Stromal cell of bone marrow (primary cell): Measurements from ENCODE around the gene HOMER2.

Experiments used
- DNase-seq: peaks from one replicate; pipeline ENCODE4 v3.0.0-alpha.2; 2012; ENCODE audit warnings: low read depth

HOMER2 gene

DNA sequence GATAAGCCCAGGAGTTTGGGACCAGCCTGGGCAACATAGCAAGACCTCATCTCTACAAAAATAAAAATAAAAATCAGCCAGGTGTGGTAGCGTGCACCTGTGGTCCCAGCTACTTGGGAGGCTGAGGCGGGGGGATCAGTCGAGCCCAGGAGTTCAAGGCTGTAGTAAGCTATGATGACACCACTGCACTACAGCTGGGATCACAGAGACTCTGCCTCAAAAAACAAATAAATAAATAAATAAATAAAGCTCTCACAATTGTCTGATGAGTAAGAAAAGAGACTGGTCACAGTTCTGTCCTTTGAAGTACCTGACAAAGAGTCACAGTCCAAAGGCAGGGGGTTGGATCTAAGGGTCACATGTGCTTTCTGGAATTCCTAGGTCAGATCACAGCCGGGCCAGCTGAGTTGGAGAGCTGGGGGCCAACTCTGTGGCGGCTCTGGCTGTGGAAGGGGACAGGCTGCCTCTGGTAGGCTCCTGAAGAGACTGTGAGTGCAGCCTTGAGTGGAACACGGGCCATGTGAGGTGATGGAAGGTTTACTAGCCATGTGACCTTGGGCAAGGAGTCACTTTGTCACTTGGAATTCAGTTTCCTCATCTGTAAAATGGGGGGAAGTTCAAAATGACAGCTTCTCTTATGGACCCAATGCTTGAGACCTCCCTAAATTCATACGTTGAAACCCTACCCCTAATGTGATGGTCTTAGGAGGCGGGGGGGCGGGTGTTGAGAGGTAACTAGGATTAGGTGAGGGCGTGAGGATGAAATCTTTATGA is 95.9 kb downstream of the HOMER2 start:
- DNase-seq = no peak

DNA sequence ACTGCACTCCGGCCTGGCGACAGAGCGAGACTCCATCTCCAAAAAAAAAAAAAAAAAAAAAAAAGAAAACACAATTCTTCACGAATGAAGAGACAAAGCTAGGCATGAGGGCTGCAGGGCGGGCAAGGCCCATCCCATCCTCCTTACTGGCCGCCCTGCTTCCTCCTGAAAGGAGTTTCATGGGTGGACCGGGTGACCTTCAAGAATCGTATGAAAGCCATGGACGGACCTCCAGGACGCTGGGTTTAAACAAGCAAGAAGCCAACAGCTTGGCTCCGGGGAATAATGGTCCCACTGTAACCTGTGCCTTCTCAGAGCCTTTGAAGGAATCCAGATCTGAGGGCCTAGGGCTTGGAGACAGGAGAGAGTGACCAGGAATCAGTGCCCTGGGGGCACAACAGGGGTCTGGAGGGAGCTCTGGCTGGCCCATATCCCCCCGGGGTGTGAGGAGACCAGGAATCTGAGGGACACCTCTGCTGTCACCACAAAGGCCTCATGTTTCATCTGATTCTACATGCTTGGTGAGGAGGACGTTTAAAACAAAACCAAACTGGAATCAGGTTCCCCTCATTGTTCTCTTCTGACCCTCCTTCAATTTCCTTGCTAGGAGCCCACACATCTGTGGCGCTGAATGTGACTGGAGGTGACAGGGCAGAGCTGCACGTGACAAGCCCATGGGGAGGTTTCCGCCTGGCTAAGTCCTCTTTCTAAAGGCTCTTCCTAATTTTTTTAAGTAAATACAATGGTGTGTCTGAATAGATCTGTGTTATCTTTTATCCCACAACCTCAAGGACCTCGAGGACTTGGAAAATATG is 97.0 kb downstream of the HOMER2 start:
- no peak for DNase-seq

DNA sequence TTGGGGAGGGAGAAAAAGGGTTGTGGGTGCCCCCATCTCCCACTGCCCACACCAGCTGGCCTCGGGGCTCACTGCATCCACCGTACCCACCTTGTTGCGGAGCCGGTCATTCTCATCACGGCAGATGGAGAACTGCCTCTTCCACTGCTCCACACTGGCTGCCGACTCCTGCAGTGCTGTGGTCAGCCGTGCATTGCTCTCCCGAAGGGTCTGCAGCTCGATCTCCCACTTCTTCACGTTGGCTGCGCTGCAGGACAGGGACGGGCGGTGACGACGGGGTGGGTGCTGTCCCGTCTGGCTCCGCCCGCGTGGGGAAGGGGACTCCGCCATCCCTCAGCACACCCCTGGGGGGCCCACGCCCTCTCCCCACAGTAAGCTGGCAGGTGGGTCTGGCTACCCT is 98.0 kb downstream of the HOMER2 start:
- no peak for DNase-seq

DNA sequence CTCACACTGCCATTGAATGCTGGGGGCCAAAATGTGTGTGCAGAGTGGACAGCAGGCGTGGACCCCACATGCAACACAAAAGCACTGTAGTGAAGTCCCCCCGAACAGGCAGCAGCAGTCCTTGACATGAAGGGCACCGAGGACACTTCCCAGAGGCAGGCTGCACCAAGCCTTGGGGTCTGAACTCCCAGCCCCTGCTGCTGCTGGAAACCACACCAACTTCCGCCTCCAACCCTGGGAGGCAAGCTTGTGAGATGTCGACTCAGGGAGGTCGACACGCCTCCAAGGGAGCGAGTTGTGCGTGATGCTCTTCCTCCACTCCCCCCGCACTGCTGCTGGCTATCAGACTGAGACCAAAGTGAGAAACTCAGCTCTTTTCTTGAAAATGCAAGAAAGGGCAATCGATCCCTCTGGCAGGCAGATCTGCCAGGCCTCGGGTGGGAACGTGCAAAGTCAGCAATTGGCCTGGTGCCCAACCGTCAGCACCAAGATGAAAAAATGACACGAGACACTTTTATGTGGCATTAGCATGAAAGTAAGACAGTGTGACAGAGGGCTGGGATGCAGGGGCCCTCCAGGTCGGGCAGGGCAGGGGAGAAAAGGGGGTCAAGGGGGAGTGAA is 99.5 kb downstream of the HOMER2 start:
- DNase-seq = no peak

DNA sequence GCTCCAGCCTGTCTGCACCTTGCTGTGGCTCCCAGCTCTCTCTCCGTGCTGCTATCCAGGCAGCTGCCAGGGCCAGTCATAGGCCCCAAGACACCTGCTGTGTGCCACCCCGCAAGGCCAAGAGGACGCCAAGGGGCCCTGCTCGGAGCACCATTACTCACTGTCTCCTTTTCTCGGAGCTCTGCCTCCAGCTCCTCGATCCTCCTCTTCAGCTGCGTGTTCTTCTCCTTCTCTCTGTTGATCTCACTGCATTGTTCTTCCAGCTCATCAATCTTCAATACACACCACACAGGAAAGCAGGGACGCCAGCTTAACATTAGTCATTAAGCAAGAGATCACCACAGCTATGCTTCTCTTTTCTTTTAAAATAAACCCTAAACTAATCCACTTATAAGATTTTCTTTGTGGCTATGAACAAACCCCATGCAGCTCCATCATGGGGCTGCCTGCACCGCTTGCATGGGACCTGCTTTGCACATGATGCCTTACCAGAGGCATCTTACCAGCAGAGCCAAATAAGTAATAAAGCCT is 100.5 kb downstream of the HOMER2 start:
- no peak for DNase-seq

DNA sequence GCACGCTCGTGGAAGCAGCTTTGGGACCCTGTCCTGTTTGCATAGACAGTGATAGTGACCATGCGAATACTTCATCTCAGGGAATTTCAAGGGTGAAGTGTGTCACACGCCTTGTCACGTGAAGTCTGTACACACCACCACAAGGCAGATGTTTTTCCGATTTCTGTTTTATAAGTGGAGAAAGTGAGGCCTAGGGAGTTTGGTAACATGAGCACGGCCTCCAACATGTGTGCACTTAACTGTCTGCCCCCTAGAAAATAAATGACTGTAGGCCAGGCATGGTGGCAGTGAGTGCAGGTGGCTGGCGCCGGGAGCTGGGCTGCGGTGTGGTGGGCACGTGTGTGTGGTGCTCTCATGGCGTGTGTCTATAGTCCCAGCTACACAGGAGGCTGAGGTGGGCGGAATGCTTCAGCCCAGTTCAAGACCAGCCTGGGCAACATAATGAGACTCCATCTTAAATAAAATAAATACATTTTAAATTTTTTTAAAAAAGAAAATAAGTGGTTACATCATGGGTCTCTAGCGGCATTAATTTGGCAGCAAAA is 101.1 kb downstream of the HOMER2 start:
- DNase-seq = no peak

DNA sequence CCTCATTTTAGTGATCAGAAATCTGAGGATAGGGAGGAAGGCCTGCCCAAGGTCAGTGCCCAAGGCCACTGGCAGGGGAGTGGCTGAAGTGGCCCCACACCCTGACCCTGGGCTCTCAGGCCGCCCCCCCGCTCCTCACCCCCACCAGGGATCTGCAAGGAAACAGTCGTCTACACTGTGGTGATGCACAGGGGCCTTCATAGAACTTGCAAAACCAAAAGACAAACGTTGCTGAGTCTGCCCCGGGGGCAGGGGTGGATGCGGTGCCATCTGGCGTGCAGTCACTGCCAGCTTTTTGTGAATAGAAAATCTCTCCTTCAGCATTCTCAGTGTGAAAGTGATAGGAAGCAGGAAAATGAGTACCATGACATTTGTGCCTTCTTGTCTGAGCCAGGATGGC is 101.8 kb downstream of the HOMER2 start:
- no peak for DNase-seq

DNA sequence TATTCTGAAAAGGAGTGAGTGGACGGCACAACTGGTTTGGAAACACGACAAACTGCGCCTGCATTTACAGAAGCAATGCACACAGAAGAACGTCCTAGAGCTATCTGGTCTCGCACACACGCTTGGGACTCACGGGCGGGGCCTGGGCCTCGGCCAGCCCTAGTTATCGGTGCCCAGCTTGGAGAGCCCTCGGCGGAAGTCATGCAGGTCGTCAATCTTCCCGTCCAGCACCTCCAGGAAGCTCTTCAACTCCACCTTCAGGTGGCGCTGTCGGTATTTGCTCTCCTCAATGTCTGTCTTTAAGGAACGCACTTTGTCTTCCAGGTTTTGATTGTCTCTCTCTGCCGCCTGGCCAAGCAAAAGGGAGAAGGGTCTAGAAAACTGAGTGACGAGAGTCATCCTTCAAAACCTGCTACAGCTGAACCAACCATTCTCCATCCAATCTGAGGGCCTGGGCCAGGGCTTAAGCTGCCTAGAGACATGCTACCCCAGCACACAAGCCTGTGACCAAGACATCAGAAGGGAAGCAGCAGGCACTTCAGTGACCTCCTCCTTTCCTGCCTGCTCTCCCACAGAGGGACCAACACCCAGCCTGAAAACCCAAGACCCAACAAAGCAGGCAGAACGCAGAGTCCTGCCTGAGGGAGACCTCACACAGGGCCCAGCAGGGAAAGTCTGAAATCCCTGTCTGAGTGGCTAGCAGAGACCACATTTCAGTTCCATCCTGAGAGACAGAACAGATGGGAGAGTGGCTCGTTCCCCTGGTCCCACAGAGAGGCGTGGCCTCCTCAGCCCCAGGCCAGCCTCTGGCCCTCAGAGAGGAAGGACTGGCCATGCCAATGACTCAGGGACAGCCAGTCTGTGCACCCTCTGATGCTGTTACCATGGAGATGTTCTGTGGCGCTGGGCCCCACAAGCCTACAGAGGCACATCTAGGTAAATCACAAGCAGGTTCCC is 102.7 kb downstream of the HOMER2 start:
- peak; percentile 74 for DNase-seq

DNA sequence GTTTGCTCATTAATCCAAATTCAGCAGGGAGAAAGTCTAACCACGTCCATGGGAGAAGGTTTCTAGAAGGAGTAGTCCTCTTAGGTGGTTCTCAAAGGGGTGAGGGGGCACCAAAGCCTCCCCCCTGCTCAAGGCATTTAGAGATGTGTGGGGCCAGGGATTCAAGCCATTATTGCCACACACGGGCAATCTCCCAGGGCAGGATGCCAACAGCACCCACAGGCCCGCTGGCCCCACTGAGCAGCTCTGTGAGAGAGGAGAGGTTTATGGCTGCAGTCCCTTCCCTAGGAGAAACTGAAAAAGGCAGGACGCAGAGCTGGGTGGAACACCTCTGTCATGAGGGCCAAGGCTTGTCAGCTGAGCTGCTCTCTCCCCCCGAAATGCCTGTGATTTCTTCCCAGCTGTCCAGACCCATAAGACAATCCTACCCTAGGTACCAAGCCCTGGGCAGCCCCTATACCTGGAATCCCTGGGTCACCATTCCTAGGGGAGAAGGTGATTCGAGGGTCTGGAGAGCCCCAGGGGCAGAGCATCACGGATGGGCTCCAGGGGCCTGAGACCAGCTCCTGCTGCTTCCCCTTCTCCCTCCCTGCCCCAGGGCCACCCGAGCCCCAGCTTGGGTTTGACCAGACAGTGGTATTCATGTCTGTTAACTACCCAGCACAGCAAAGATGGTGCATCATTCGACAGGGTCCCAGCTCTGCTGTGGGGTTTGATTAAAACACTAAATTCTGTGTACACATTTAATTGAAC is 104.1 kb downstream of the HOMER2 start:
- no peak for DNase-seq

DNA sequence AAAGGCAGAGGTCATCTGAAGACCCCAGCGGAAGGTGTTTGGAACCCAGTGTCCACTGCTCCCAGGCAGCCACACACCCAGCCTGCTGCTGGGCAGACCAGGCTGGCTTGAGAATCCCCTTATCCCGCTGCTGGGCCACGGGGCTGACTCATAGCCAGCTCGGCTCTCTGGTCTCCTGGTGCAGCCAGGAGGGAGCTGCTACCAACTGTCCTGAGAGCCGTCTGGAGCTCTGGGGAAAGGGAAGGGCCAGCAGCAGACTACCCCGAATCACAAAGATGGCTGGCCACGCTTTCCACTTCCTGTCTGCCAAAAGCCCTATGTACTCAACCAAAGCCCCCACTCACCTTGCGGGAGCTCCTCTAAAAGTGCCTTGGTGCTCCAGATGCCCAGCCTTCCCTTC is 104.8 kb downstream of the HOMER2 start:
- no peak for DNase-seq

DNA sequence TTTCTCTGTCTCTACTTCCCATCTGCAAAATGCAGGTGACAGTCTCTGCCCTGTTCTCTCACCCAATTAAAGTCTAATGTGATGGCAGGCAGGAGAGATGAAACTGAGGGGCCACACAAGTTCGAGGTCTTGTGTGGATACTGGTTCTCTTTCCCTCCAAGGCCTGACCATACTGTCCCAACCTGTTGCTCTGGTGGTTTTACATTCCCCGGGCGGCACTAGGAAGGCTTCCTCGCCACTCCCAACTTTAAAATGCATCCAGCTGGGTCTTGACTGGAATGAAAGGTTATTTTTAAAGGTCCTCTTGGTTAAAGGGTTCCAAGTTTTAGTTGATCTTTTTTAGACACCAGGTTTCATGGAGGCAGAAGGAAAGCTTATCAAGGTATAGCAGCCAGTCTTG is 105.9 kb downstream of the HOMER2 start:
- no peak for DNase-seq

DNA sequence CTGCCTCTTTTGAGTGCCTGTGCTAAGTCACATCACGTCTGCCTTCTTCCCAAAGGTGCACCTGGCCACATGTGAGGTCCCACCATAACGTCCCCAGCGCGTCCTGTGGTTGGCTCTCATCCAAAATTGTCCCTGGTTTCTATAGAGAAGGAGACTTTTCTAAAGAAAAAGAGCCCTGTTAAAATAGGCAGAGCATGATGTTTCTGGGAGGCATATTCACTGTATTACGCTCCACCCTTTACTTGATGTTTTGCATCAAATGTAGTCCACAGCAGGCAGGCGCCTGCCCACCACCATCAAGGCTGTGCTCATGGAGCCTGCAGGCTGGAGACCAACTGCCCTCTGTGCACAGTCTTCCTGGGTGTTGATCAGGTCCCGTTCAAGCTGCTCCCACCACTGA is 106.8 kb downstream of the HOMER2 start:
- DNase-seq = no peak

DNA sequence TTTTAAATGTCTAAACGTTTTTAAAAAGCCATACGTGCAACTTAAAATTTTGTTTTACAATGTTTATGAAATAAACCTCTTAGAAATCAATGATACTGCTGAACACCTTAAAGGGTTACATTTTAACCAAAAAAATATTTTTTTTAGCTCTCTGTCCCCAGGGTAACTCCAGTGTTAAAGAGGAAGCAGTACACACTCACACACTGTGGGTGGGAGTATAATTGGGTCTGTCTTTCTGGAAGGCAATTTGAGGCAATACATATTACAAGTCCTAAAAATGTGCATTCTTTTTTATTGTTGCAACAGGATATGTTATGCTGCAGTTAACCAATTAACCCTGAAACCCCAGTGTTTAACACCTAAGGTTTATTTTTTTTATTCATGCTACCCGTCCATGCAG is 109.0 kb downstream of the HOMER2 start:
- DNase-seq = no peak

DNA sequence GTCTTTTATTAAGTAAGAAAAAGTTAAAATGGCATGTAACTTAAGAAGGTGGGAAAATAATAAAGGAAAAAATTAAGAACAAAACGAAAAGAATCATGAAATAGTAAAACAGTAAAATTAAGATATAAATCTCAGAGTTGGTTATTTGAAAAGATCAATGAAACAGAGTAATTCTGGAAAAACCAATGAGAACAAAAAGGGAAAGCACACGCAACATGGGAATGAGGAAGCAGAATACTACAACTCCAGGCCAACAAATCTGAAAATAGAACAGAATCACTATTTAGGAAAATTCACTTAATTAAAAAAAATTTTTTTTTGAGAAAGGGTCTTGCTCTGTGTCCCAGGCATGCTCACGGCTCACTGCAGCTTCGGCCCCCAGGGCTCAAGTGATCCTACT is 112.4 kb downstream of the HOMER2 start:
- no peak for DNase-seq

DNA sequence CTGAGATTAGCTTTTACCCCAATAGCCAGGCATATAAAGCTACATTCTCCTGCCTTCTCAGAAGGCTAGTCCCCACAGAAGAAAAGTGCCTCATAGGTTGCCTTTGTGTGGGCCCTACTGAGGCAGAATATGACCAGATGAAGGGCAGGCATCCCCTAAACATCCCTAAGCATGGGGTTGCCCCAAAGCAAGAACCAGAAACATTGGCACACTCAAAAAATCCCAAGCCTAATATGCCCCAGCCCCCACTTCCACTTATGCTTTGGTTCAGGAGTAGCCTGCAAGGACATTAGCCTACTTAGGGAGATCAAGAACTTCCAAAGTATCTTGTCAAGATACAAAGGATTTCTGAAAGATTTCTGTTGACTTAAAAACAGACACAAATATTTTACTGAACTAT is 113.4 kb downstream of the HOMER2 start:
- no peak for DNase-seq

DNA sequence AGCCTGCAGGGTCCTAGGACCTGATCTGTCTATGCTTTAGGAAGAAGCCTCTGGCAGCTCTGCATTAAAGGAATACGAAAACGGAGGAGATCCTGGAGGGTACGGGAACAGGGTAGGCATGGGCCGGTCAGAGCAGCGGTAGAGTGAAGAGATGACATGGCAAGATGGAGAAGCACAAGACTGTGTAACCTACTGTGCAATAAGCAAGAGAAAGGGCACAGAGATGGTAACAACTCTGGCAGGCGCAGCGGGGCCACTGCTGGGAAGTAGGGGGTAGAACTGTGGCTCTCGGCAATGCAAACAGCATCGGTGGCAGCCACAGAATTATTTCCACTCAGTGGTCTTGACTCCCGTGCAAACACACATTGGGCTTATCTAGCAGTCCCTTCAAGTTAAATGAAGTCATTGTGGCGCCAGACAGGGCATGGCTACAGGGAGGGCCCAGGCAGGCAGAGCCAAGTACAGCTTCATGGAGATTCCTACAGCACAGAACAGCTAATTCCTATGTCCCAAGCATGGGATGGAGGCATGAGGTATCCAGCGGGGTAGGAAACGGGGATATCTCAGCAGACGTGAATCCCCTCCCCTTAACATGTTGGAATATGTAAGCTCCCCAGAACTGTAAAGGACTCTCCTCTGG is 114.3 kb downstream of the HOMER2 start:
- no peak for DNase-seq

DNA sequence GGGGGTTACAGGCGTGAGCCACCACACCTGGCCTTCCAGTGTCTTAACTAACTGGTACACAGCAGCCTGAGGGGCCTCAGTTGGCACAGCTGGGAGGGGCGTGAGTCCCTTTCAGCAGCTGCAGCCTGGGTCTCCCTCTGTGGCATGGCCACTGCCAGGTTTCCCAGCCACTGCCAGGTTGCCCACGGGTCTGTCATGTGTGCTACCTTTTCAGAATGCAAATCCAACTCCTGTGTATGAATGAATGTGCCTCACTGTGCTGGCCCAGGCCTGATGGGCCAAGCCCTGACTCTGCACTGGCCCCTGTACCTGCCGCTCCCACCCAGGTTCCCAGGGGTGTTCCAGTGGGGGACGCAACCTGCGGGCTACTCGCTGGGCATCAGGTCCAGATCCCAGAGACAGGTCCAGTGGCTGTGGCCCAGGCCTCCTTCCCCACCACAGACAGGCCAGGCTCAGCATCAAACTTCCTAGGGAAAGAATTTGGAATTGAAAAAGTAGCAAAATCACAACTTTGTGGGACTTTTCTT is 117.1 kb downstream of the HOMER2 start:
- no peak for DNase-seq

DNA sequence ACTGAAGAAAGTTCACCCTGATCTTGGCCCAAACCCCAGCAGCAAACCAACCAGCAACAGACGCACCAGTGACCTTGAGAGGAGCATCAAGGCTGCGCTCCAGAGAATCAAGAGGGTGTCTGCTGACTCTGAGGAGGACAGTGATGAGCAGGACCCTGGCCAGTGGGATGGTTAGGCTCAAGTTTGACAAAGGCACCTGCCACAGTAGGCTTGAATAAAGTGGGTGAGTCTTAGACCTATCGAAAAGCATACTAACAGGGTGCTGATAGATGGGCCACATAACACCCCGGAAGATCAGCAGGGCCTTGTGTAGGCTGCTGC is 119.2 kb downstream of the HOMER2 start:
- DNase-seq = no peak

DNA sequence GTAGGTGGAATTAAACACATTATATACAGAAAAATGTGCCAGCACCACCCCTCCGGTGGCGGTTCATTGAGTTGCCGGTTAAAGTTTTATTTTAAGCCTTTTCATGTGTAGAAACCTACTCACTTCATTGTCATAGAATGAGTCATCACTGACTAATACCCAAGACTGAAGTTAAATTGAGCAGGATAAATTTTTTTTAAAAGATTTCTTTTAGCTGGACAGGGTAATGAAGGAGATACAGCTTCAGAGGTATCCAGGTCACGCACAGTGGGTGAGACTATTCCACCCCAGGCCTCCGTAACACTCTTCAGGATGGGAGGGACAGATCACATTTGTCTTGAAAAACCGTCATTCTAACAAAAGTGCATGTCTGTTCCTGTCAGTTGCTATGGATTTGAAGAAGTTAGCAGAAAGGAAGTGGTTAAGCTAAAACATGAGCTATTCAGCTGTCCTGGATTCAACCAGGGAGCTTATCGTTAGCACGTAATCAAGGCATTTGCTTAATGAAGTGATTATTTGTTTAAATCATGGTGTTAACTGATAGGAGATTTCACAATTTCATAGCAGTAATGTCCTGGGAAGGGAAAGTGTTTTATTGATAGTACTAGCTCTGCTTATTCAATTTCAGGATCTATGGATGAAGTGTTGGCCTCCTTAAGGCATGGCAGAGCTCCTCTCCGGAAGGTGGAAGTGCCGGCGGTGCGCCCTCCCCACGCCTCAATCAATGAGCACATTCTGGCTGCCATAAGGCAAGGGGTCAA is 119.7 kb downstream of the HOMER2 start:
- peak; percentile 77 for DNase-seq
